OCI-LY7 (cell line): Measurements from ENCODE around the gene EPAS1. TPM values are rescaled to one million over a fixed set of nuclear protein-coding genes. Genes with fewer than 3 reads are reported as not detected.

Experiments used
- BruUV-seq: library from RNA; stranded (reverse); fragments of 400-500 nt; replicated peaks from 2 replicates; lab custom pipeline; 2021; lab: Mats Ljungman, UMichigan
- CTCF ChIA-PET: fragments of 300-600 bp; sonication (Branson Sonifier 250); formaldehyde crosslinking; loops from one replicate; lab custom pipeline; 2022; ENCODE audit warnings: antibody characterized with exemption; ENCODE audit not compliant: unreplicated experiment; lab: Charles Lee
- POLR2A ChIA-PET: fragments of 300-600 bp; sonication (Branson Sonifier 250); formaldehyde crosslinking; loops from one replicate; lab custom pipeline; 2022; ENCODE audit warnings: antibody characterized with exemption; lab: Charles Lee
- DNase-seq: peaks from one replicate; pipeline ENCODE4 v3.0.0-alpha.2; 2015; ENCODE audit warnings: low spot score
- H2AFZ ChIP-seq: fragments of 200-600 bp; sonication (generic), shearing (Covaris generic); 2 replicates; pipeline ENCODE4 v1.6.1; 2014; ENCODE audit warnings: mild to moderate bottlenecking, antibody characterized with exemption, low read length, moderate library complexity
- H3K27ac ChIP-seq: fragments of 200-600 bp; sonication (generic); 2 replicates; pipeline ENCODE4 v1.5.1; 2014; ENCODE audit warnings: mixed run types, low read depth, mild to moderate bottlenecking, moderate library complexity, low read length, inconsistent platforms; ENCODE audit not compliant: poor library complexity, severe bottlenecking
- H3K36me3 ChIP-seq: fragments of 200-600 bp; sonication (generic); 2 replicates; pipeline ENCODE4 v1.6.1; 2014; ENCODE audit warnings: mild to moderate bottlenecking, antibody characterized with exemption, low read length, moderate library complexity, mixed read lengths; ENCODE audit not compliant: insufficient read depth
- H3K4me1 ChIP-seq: fragments of 200-600 bp; sonication (generic); 2 replicates; pipeline ENCODE4 v1.5.1; 2014; ENCODE audit warnings: mild to moderate bottlenecking, low read length; ENCODE audit not compliant: insufficient read depth, poor library complexity, severe bottlenecking
- H3K4me2 ChIP-seq: fragments of 200-600 bp; sonication (generic); 2 replicates; pipeline ENCODE4 v1.6.1; 2014; ENCODE audit warnings: mild to moderate bottlenecking, low read length
- H3K4me3 ChIP-seq: fragments of 200-600 bp; sonication (generic); 2 replicates; pipeline ENCODE4 v1.5.1; 2014; ENCODE audit warnings: mild to moderate bottlenecking, low read depth, low read length; ENCODE audit not compliant: poor library complexity, severe bottlenecking
- H3K79me2 ChIP-seq: fragments of 200-600 bp; sonication (generic); 2 replicates; pipeline ENCODE4 v1.6.1; 2016; ENCODE audit warnings: low read depth, mild to moderate bottlenecking, low read length, moderate library complexity, mixed read lengths; ENCODE audit not compliant: insufficient read depth
- H3K9me2 ChIP-seq: fragments of 200-600 bp; sonication (generic); 2 replicates; pipeline ENCODE4 v1.6.1; 2016; ENCODE audit warnings: mild to moderate bottlenecking, low read length, mixed read lengths; ENCODE audit not compliant: insufficient read depth
- H3K9me3 ChIP-seq: fragments of 200-600 bp; sonication (generic); 2 replicates; pipeline ENCODE4 v1.6.1; 2014; ENCODE audit warnings: mild to moderate bottlenecking, mixed run types, low read length, mixed read lengths
- H4K20me1 ChIP-seq: fragments of 200-600 bp; sonication (generic); 2 replicates; pipeline ENCODE4 v1.6.1; 2014; ENCODE audit warnings: mild to moderate bottlenecking, antibody characterized with exemption, low read length, moderate library complexity, mixed read lengths; ENCODE audit not compliant: insufficient read depth
- EZH2phosphoT487 ChIP-seq: fragments of 200-600 bp; sonication (generic); IDR thresholded peaks from 2 replicates; pipeline ENCODE4 v1.6.1; 2018; ENCODE audit warnings: low read depth, borderline replicate concordance, mild to moderate bottlenecking, mixed run types, antibody characterized with exemption, low read length, moderate library complexity, mixed read lengths
- intact Hi-C: fragments of 100-400 bp; cut with micrococcal nuclease; formaldehyde crosslinking; loops from one replicate; pipeline ENCODE4 v1.10.0; 2022; ENCODE audit not compliant: unreplicated experiment
- total RNA-seq, 2 experiments: library from RNA; depleted of rRNA in 1 of 2; stranded (reverse); fragments of >200 nt in 1 of 2; shearing (Covaris generic) in 1 of 2; gene quantifications; 2 replicates each; pipeline ENCODE4 v1.2.3, GENCODE V29; 2014 to 2022
- TF ChIP-seq, protein P1 (sequence below): fragments of 200-600 bp; sonication (generic); conservative IDR thresholded peaks from 2 replicates; pipeline ENCODE4 v1.5.1; 2014; ENCODE audit warnings: mild to moderate bottlenecking, antibody characterized with exemption, low read length, moderate library complexity, mixed read lengths

Gene EPAS1
- total RNA-seq, 2 experiments from 2014 or later: 0.74 TPM; not detected in 1

DNA sequence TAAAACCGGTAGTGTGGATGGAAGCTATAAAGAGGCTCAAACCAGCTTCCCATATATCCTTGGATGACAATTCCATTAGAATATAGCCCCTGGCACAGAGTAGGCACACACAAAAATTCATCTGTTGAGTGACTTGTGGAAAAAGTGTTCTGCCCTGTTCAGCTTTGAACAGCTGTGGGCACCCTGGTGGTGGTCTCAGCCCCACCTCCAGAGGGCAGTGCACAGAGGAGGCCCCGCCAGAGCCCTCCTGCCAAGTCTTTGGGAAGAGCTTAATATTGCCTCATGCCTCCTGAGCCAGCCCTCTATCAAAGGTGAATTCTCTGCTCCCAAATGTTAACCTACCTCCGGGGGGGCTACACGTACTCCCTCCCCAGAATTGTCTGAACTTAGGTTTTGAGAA lies 30.4 kb downstream of the EPAS1 start:
- H2AFZ ChIP-seq: no peak overlapping the region
- ChIA-PET POLR2A (no interaction called here), CTCF (no interaction called here)
- H3K79me2 ChIP-seq: no peaks in the 10 kb centered on the region
- H3K9me2 ChIP-seq: no peaks in the 10 kb centered on the region
- no peaks in the 10 kb centered on the region for H3K9me3 ChIP-seq
- TF ChIP-seq, protein P1, sequence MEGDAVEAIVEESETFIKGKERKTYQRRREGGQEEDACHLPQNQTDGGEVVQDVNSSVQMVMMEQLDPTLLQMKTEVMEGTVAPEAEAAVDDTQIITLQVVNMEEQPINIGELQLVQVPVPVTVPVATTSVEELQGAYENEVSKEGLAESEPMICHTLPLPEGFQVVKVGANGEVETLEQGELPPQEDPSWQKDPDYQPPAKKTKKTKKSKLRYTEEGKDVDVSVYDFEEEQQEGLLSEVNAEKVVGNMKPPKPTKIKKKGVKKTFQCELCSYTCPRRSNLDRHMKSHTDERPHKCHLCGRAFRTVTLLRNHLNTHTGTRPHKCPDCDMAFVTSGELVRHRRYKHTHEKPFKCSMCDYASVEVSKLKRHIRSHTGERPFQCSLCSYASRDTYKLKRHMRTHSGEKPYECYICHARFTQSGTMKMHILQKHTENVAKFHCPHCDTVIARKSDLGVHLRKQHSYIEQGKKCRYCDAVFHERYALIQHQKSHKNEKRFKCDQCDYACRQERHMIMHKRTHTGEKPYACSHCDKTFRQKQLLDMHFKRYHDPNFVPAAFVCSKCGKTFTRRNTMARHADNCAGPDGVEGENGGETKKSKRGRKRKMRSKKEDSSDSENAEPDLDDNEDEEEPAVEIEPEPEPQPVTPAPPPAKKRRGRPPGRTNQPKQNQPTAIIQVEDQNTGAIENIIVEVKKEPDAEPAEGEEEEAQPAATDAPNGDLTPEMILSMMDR: peak; percentile 58
- TF ChIP-seq EZH2phosphoT487: no peak
- no peaks in the 10 kb centered on the region for H4K20me1 ChIP-seq
- DNase-seq: no peak
- no peaks in the 10 kb centered on the region for H3K4me1 ChIP-seq
- no peak overlapping the region for H3K27ac ChIP-seq
- H3K36me3 ChIP-seq: no peaks in the 10 kb centered on the region
- BruUV-seq: no TSS peak
- intact Hi-C loops: no loop called here
- no peak overlapping the region for H3K4me3 ChIP-seq
- H3K4me2 ChIP-seq: no peak overlapping the region

DNA sequence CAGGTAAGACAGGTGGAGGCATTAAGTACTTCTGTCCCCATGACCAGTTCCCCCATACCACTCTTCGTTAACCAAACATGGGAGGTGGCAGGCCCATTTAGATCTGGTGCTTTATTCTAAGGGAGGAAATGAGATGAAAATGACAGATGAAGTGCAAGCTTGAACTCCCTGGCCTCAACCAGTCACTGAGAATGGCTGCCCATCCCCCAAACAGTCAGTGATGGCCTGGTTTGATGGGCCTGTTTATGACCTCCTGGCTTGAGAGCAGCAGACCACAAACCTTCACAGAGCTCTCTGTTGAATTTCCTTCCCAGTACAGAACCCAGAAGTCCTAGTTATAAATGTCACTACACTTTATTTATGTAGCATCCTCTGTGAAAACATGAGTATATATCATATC lies 31.1 kb downstream of the EPAS1 start:
- BruUV-seq: no TSS peak
- H3K4me3 ChIP-seq: no peak overlapping the region

DNA sequence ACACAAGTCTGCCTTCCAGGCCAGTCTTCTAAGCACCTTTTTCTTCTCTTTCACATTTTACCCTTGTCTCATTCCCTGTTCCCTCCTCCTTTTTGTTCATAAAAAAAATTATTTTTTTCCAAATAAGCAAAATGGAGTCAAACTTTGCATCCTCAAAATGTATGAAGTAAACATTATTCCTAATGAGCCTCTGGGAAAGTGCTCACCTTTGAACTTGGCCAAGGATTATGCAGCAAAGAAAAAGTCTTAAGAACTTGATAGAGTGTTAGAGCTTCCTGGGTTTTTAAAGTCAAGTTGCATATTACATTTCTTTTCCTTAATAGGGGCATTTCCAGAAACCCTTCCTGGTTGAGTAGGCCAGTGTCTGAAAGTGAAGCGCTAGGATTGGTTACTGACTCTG lies 31.6 kb downstream of the EPAS1 start:
- no peaks in the 10 kb centered on the region for H3K36me3 ChIP-seq
- no peaks in the 10 kb centered on the region for H3K9me3 ChIP-seq
- no peaks in the 10 kb centered on the region for H4K20me1 ChIP-seq
- no peaks in the 10 kb centered on the region for H3K9me2 ChIP-seq
- H3K79me2 ChIP-seq: no peaks in the 10 kb centered on the region
- H3K4me2 ChIP-seq: no peak overlapping the region
- H3K4me3 ChIP-seq: no peak overlapping the region
- H3K27ac ChIP-seq: no peak overlapping the region
- ChIA-PET CTCF (no interaction called here), POLR2A (no interaction called here)
- no TSS peak for BruUV-seq
- intact Hi-C loops: no loop called here
- DNase-seq: no peak
- no peak for TF ChIP-seq EZH2phosphoT487
- TF ChIP-seq, protein P1: no peak
- no peak overlapping the region for H2AFZ ChIP-seq
- no peaks in the 10 kb centered on the region for H3K4me1 ChIP-seq

More for the DNA sequence above, 31.1 kb downstream of the EPAS1 start:
- H4K20me1 ChIP-seq: no peaks in the 10 kb centered on the region
- ChIA-PET CTCF (no interaction called here), POLR2A (no interaction called here)
- intact Hi-C loops: no loop called here
- H3K4me2 ChIP-seq: no peak overlapping the region
- no peak for TF ChIP-seq EZH2phosphoT487
- TF ChIP-seq, protein P1: no peak
- no peaks in the 10 kb centered on the region for H3K79me2 ChIP-seq
- H3K9me3 ChIP-seq: no peaks in the 10 kb centered on the region
- no peak overlapping the region for H3K27ac ChIP-seq
- no peaks in the 10 kb centered on the region for H3K9me2 ChIP-seq
- H2AFZ ChIP-seq: no peak overlapping the region
- no peaks in the 10 kb centered on the region for H3K36me3 ChIP-seq
- DNase-seq: no peak
- H3K4me1 ChIP-seq: no peaks in the 10 kb centered on the region
